T-helper 1 cell treated with Interleukin-12 subunit alpha and Interleukin-12 subunit beta and Interleukin-4 antibody, amounts not matched to agents 30 μg/mL and 1 μg/mL, for 36 hours (primary cell): ENCODE results near the gene NEK4.

ENCODE experiments used
- H3K27ac Mint-ChIP-seq: one replicate; pipeline ENCODE4 v1.8.0; 2021; ENCODE audit warnings: mild to moderate bottlenecking, mixed read lengths
- H3K27me3 Mint-ChIP-seq: one replicate; pipeline ENCODE4 v1.8.0; 2021; ENCODE audit warnings: low read depth, mixed read lengths
- H3K36me3 Mint-ChIP-seq: one replicate; pipeline ENCODE4 v1.8.0; 2021; ENCODE audit warnings: low read depth, mixed read lengths
- H3K4me1 Mint-ChIP-seq: one replicate; pipeline ENCODE4 v1.8.0; 2021; ENCODE audit warnings: low read depth, mixed read lengths
- H3K4me3 Mint-ChIP-seq: one replicate; pipeline ENCODE4 v1.8.0; 2021; ENCODE audit warnings: mild to moderate bottlenecking, moderate library complexity, mixed read lengths
- H3K9me3 Mint-ChIP-seq: one replicate; pipeline ENCODE4 v1.8.0; 2021; ENCODE audit warnings: mixed read lengths

NEK4 gene

GRCh38 chr3:52798978-52799476 lies 28.3 kb upstream of the NEK4 start:
- no peak overlapping the region for H3K4me3 Mint-ChIP-seq
- H3K4me1 Mint-ChIP-seq, result no peaks in the 10 kb centered on the region
- H3K36me3 Mint-ChIP-seq, result no peaks in the 10 kb centered on the region
- no peak overlapping the region for H3K27ac Mint-ChIP-seq
- H3K27me3 Mint-ChIP-seq, result no peaks in the 10 kb centered on the region
- no peaks in the 10 kb centered on the region for H3K9me3 Mint-ChIP-seq

- Mint-ChIP-seq H3K27ac (no peak overlapping the region), H3K27me3 (no peaks in the 10 kb centered on the region), H3K36me3 (no peaks in the 10 kb centered on the region), H3K9me3 (no peaks in the 10 kb centered on the region), H3K4me1 (no peaks in the 10 kb centered on the region), H3K4me3 (no peak overlapping the region)
These were observed 27.7 kb upstream of the NEK4 start for GRCh38 chr3:52798376-52798977.

- Mint-ChIP-seq H3K27ac (no peak overlapping the region), H3K27me3 (no peaks in the 10 kb centered on the region), H3K4me3 (no peak overlapping the region), H3K9me3 (no peaks in the 10 kb centered on the region), H3K4me1 (no peaks in the 10 kb centered on the region), H3K36me3 (no peaks in the 10 kb centered on the region)
These were observed 25.7 kb upstream of the NEK4 start for GRCh38 chr3:52796411-52796810.

- Mint-ChIP-seq H3K4me1 (no peaks in the 10 kb centered on the region), H3K4me3 (no peak overlapping the region), H3K36me3 (no peaks in the 10 kb centered on the region), H3K27ac (no peak overlapping the region), H3K9me3 (no peaks in the 10 kb centered on the region), H3K27me3 (no peaks in the 10 kb centered on the region)
These were observed 24.7 kb upstream of the NEK4 start for GRCh38 chr3:52795298-52795900.

- H3K27me3 Mint-ChIP-seq, result no peaks in the 10 kb centered on the region
- no peaks in the 10 kb centered on the region for H3K9me3 Mint-ChIP-seq
- H3K27ac Mint-ChIP-seq, result no peak within 1 kb of the TSS
- no peak within 1 kb of the TSS for H3K4me3 Mint-ChIP-seq
- no peaks in the 10 kb centered on the region for H3K4me1 Mint-ChIP-seq
- H3K36me3 Mint-ChIP-seq, result no peaks in the 10 kb centered on the region
These were observed 23.9 kb upstream of the NEK4 start, which contains the start of gene ITIH3 for GRCh38 chr3:52794612-52795099. ITIH3 (plus strand) TSS chr3:52794796; CDS start chr3:52794804, 8 bp downstream.

GRCh38 chr3:52793702-52794611 lies 23.2 kb upstream of the NEK4 start:
- H3K4me1 Mint-ChIP-seq, result no peaks in the 10 kb centered on the region
- H3K27me3 Mint-ChIP-seq, result no peaks in the 10 kb centered on the region
- no peaks in the 10 kb centered on the region for H3K9me3 Mint-ChIP-seq
- H3K27ac Mint-ChIP-seq, result no peak overlapping the region
- H3K4me3 Mint-ChIP-seq, result no peak overlapping the region
- H3K36me3 Mint-ChIP-seq, result no peaks in the 10 kb centered on the region

- Mint-ChIP-seq H3K36me3 (no peaks in the 10 kb centered on the region), H3K9me3 (no peaks in the 10 kb centered on the region), H3K27me3 (no peaks in the 10 kb centered on the region), H3K4me3 (no peak overlapping the region), H3K4me1 (no peaks in the 10 kb centered on the region), H3K27ac (no peak overlapping the region)
These were observed 22.4 kb upstream of the NEK4 start for GRCh38 chr3:52792961-52793695.

GRCh38 chr3:52792413-52792812 lies 21.7 kb upstream of the NEK4 start:
- Mint-ChIP-seq H3K4me1 (no peaks in the 10 kb centered on the region), H3K36me3 (no peaks in the 10 kb centered on the region), H3K27me3 (no peaks in the 10 kb centered on the region), H3K9me3 (no peaks in the 10 kb centered on the region), H3K27ac (no peak overlapping the region), H3K4me3 (no peak overlapping the region)

- H3K27me3 Mint-ChIP-seq, result no peaks in the 10 kb centered on the region
- H3K36me3 Mint-ChIP-seq, result no peaks in the 10 kb centered on the region
- no peaks in the 10 kb centered on the region for H3K4me1 Mint-ChIP-seq
- H3K4me3 Mint-ChIP-seq, result no peak overlapping the region
- H3K27ac Mint-ChIP-seq, result no peak overlapping the region
- no peaks in the 10 kb centered on the region for H3K9me3 Mint-ChIP-seq
These were observed 21.2 kb upstream of the NEK4 start for GRCh38 chr3:52791928-52792327.

GRCh38 chr3:52791366-52791765 lies 20.6 kb upstream of the NEK4 start:
- H3K4me3 Mint-ChIP-seq, result no peak overlapping the region
- H3K4me1 Mint-ChIP-seq, result no peaks in the 10 kb centered on the region
- no peak overlapping the region for H3K27ac Mint-ChIP-seq
- no peaks in the 10 kb centered on the region for H3K9me3 Mint-ChIP-seq
- H3K27me3 Mint-ChIP-seq, result no peaks in the 10 kb centered on the region
- no peaks in the 10 kb centered on the region for H3K36me3 Mint-ChIP-seq

GRCh38 chr3:52790741-52791140 lies 20.0 kb upstream of the NEK4 start:
- Mint-ChIP-seq H3K36me3 (no peaks in the 10 kb centered on the region), H3K4me3 (no peak overlapping the region), H3K27me3 (no peaks in the 10 kb centered on the region), H3K27ac (no peak overlapping the region), H3K4me1 (no peaks in the 10 kb centered on the region), H3K9me3 (no peaks in the 10 kb centered on the region)

- H3K36me3 Mint-ChIP-seq, result no peaks in the 10 kb centered on the region
- no peak overlapping the region for H3K4me3 Mint-ChIP-seq
- H3K27ac Mint-ChIP-seq, result no peak overlapping the region
- H3K9me3 Mint-ChIP-seq, result no peaks in the 10 kb centered on the region
- no peaks in the 10 kb centered on the region for H3K27me3 Mint-ChIP-seq
- H3K4me1 Mint-ChIP-seq, result no peaks in the 10 kb centered on the region
These were observed 19.6 kb upstream of the NEK4 start for GRCh38 chr3:52790337-52790736.

- H3K27me3 Mint-ChIP-seq, result no peaks in the 10 kb centered on the region
- no peaks in the 10 kb centered on the region for H3K36me3 Mint-ChIP-seq
- no peak overlapping the region for H3K4me3 Mint-ChIP-seq
- no peaks in the 10 kb centered on the region for H3K9me3 Mint-ChIP-seq
- H3K27ac Mint-ChIP-seq, result no peak overlapping the region
- H3K4me1 Mint-ChIP-seq, result no peaks in the 10 kb centered on the region
These were observed 19.0 kb upstream of the NEK4 start for GRCh38 chr3:52789746-52790040.
